Naive thymus-derived CD4-positive, alpha-beta T cell (primary cell): ENCODE measurements around the gene SYT15. TPM values are rescaled to one million over a fixed set of nuclear protein-coding genes. Genes with fewer than 3 reads are reported as not detected.

ENCODE experiments used
- ATAC-seq: fragments of 150-1000 bp; cut with Tn5 transposase; 2 replicates; pipeline ENCODE4 v1.10.0; 2021; ENCODE audit warnings: mild to moderate bottlenecking, moderate library complexity
- CTCF ChIA-PET: fragments of 350-600 bp; sonication (Branson Sonifier 250); formaldehyde crosslinking; loops from one replicate; lab custom pipeline; 2021; ENCODE audit warnings: antibody characterized with exemption; lab: Charles Lee
- POLR2A ChIA-PET: fragments of 350-600 bp; sonication (Branson Sonifier 250); formaldehyde crosslinking; loops from one replicate; lab custom pipeline; 2021; ENCODE audit warnings: antibody characterized with exemption, inconsistent platforms; lab: Charles Lee
- DNase-seq, 9 donors: peaks; one replicate each; pipeline versions ENCODE4 v3.0.0 to v3.0.0-alpha.2; 2020 to 2022; ENCODE audit warnings: mixed read lengths in 1 of 9
- H3K27ac ChIP-seq: one replicate; pipeline ENCODE4 v1.7.0; 2013; ENCODE audit warnings: mild to moderate bottlenecking, low read depth, low read length, moderate library complexity
- H3K27me3 ChIP-seq, 2 donors: one replicate each; pipeline ENCODE4 v1.7.0; 2013; ENCODE audit warnings: low read length in 2 of 2, mild to moderate bottlenecking in 2 of 2, moderate library complexity in 2 of 2; ENCODE audit not compliant: control insufficient read depth in 2 of 2, insufficient read depth in 2 of 2
- H3K36me3 ChIP-seq, 3 experiments: 1 replicate in 2 of 3; 2 replicates in 1 of 3; pipeline ENCODE4 v1.7.0; 2013; ENCODE audit warnings: low read length in 3 of 3, mild to moderate bottlenecking in 3 of 3, moderate library complexity in 1 of 3; ENCODE audit not compliant: insufficient read depth in 3 of 3, control insufficient read depth in 2 of 3
- H3K4me1 ChIP-seq, 2 donors: one replicate each; pipeline ENCODE4 v1.7.0; 2013; ENCODE audit warnings: low read length in 2 of 2, mild to moderate bottlenecking in 2 of 2, moderate library complexity in 1 of 2; ENCODE audit not compliant: control insufficient read depth in 2 of 2, insufficient read depth in 2 of 2
- H3K4me3 ChIP-seq: 2 replicates; pipeline ENCODE4 v1.7.0; 2013; ENCODE audit warnings: mild to moderate bottlenecking, low read length
- H3K9me3 ChIP-seq, 3 experiments: 1 replicate in 2 of 3; 2 replicates in 1 of 3; pipeline ENCODE4 v1.7.0; 2013; ENCODE audit warnings: low read length in 3 of 3; ENCODE audit not compliant: control insufficient read depth in 2 of 3
- H3K27ac Mint-ChIP-seq, 9 donors: one replicate each; pipeline ENCODE4 v1.8.0; 2020 to 2022; ENCODE audit warnings: mixed read lengths in 9 of 9, mild to moderate bottlenecking in 8 of 9, moderate library complexity in 5 of 9, inconsistent platforms in 2 of 9
- H3K27me3 Mint-ChIP-seq, 5 donors: one replicate each; pipeline ENCODE4 v1.8.0; 2021 to 2022; ENCODE audit warnings: mixed read lengths in 5 of 5, mild to moderate bottlenecking in 1 of 5
- H3K36me3 Mint-ChIP-seq, 5 donors: one replicate each; pipeline ENCODE4 v1.8.0; 2020 to 2022; ENCODE audit warnings: mixed read lengths in 5 of 5, mild to moderate bottlenecking in 3 of 5, inconsistent platforms in 1 of 5
- H3K4me1 Mint-ChIP-seq, 7 donors: one replicate each; pipeline ENCODE4 v1.8.0; 2020 to 2022; ENCODE audit warnings: mixed read lengths in 7 of 7, mild to moderate bottlenecking in 3 of 7, inconsistent platforms in 1 of 7
- H3K4me3 Mint-ChIP-seq, 10 donors: one replicate each; pipeline ENCODE4 v1.8.0; 2020 to 2022; ENCODE audit warnings: mild to moderate bottlenecking in 10 of 10, mixed read lengths in 10 of 10, moderate library complexity in 6 of 10, inconsistent platforms in 2 of 10
- H3K9me3 Mint-ChIP-seq, 11 donors: one replicate each; pipeline ENCODE4 v1.8.0; 2020 to 2022; ENCODE audit warnings: mixed read lengths in 11 of 11, mild to moderate bottlenecking in 4 of 11, inconsistent platforms in 1 of 11, moderate library complexity in 1 of 11
- intact Hi-C, 2 donors: fragments of 100-400 bp; cut with micrococcal nuclease; formaldehyde crosslinking; loops; one replicate each; pipeline ENCODE4 v1.15.1; 2023
- polyA plus RNA-seq, 2 donors: library from polyadenylated mRNA; unstranded; fragments of 300-500 nt; fragmentation: Illumina TruSeq; gene quantifications; one replicate each; pipeline ENCODE4 v1.2.3, GENCODE V29; 2021
- total RNA-seq, 6 experiments: library from RNA in 5 of 6; stranded (reverse) in 5 of 6; gene quantifications; 1 replicate in 5 of 6; 2 replicates in 1 of 6; pipeline ENCODE4 v1.2.3 and lab custom pipeline; 2021 to 2026

The SYT15 gene
- total and polyA plus RNA-seq, 7 experiments from 2014 or later = 0.05 to 1.6 (median 1.3) TPM; not detected in 1

GRCh38 chr10:46545861-46546590 is 32.9 kb upstream of the SYT15 start:
- H3K27ac Mint-ChIP-seq = no peak overlapping the region
- H3K27ac ChIP-seq = no peak overlapping the region
- CTCF ChIA-PET = no interaction called here
- no peak overlapping the region for H3K4me3 Mint-ChIP-seq
- ATAC-seq = no peak
- no peaks in the 10 kb centered on the region for H3K36me3 ChIP-seq
- peaks cover 14 to 28% (median 17%) of the 10 kb centered on the region in 5 donors for H3K27me3 Mint-ChIP-seq
- H3K9me3 Mint-ChIP-seq = peaks cover 0 to 1% (median 0%) of the 10 kb centered on the region in 11 donors
- H3K4me1 Mint-ChIP-seq = peaks cover 0 to 8% (median 0%) of the 10 kb centered on the region in 7 donors
- DNase-seq = peak in 2 of 9 donors; percentile 3 to 18
- H3K4me1 ChIP-seq = no peaks in the 10 kb centered on the region
- H3K9me3 ChIP-seq = no peaks in the 10 kb centered on the region
- peaks cover 0 to 4% (median 0%) of the 10 kb centered on the region in 5 donors for H3K36me3 Mint-ChIP-seq
- intact Hi-C loops = no loop called here
- POLR2A ChIA-PET = no interaction called here
- no peaks in the 10 kb centered on the region for H3K27me3 ChIP-seq
- no peak overlapping the region for H3K4me3 ChIP-seq

- Mint-ChIP-seq H3K27me3 (peaks cover 13 to 27% (median 15%) of the 10 kb centered on the region in 5 donors), H3K4me3 (no peak overlapping the region), H3K9me3 (peaks cover 0 to 1% (median 0%) of the 10 kb centered on the region in 11 donors), H3K27ac (no peak overlapping the region), H3K36me3 (peaks cover 0 to 4% (median 0%) of the 10 kb centered on the region in 5 donors), H3K4me1 (peaks cover 0 to 7% (median 0%) of the 10 kb centered on the region in 7 donors)
- H3K9me3 ChIP-seq = no peaks in the 10 kb centered on the region
- no peaks in the 10 kb centered on the region for H3K4me1 ChIP-seq
- intact Hi-C loops = no loop called here
- peak in 3 of 9 donors; percentile 6 to 20 (median 7) for DNase-seq
- no peaks in the 10 kb centered on the region for H3K36me3 ChIP-seq
- ChIA-PET POLR2A (no interaction called here), CTCF (no interaction called here)
- peaks cover 0 to 2% of the 10 kb centered on the region in 2 donors for H3K27me3 ChIP-seq
- no peak for ATAC-seq
- no peak overlapping the region for H3K4me3 ChIP-seq
- H3K27ac ChIP-seq = no peak overlapping the region
Measured at GRCh38 chr10:46546591-46547540, 32.1 kb upstream of the SYT15 start.

GRCh38 chr10:46547541-46548497 is 31.1 kb upstream of the SYT15 start:
- H3K4me3 ChIP-seq = no peak overlapping the region
- Mint-ChIP-seq H3K36me3 (no peaks in the 10 kb centered on the region), H3K27me3 (peaks cover 4 to 17% (median 6%) of the 10 kb centered on the region in 5 donors), H3K4me3 (no peak overlapping the region), H3K27ac (no peak overlapping the region), H3K4me1 (no peaks in the 10 kb centered on the region), H3K9me3 (no peaks in the 10 kb centered on the region)
- POLR2A ChIA-PET = no interaction called here
- CTCF ChIA-PET = no interaction called here
- peaks cover 0 to 2% of the 10 kb centered on the region in 2 donors for H3K27me3 ChIP-seq
- H3K27ac ChIP-seq = no peak overlapping the region
- DNase-seq (peak in 2 of 9 donors; percentile 3 to 8), ATAC-seq (no peak)
- no peaks in the 10 kb centered on the region for H3K9me3 ChIP-seq
- H3K4me1 ChIP-seq = no peaks in the 10 kb centered on the region
- intact Hi-C loops = no loop called here
- no peaks in the 10 kb centered on the region for H3K36me3 ChIP-seq

- H3K4me1 ChIP-seq = no peaks in the 10 kb centered on the region
- no peaks in the 10 kb centered on the region for H3K9me3 ChIP-seq
- no peak overlapping the region for H3K4me3 Mint-ChIP-seq
- no peak overlapping the region for H3K27ac ChIP-seq
- no peaks in the 10 kb centered on the region for H3K4me1 Mint-ChIP-seq
- no peaks in the 10 kb centered on the region for H3K36me3 Mint-ChIP-seq
- no peak overlapping the region for H3K4me3 ChIP-seq
- intact Hi-C loops = no loop called here
- H3K36me3 ChIP-seq = no peaks in the 10 kb centered on the region
- peaks cover 0 to 2% of the 10 kb centered on the region in 2 donors for H3K27me3 ChIP-seq
- ATAC-seq (no peak), DNase-seq (peak in 2 of 9 donors; percentile 4 to 19)
- no peak overlapping the region for H3K27ac Mint-ChIP-seq
- ChIA-PET POLR2A (no interaction called here), CTCF (no interaction called here)
- H3K9me3 Mint-ChIP-seq = no peaks in the 10 kb centered on the region
- H3K27me3 Mint-ChIP-seq = peaks cover 0 to 10% (median 0%) of the 10 kb centered on the region in 5 donors
Measured at GRCh38 chr10:46548498-46549090, 30.3 kb upstream of the SYT15 start.

- no peak overlapping the region for H3K4me3 ChIP-seq
- Mint-ChIP-seq H3K27me3 (peaks cover 0 to 4% (median 0%) of the 10 kb centered on the region in 5 donors), H3K36me3 (no peaks in the 10 kb centered on the region), H3K9me3 (no peaks in the 10 kb centered on the region), H3K4me1 (no peaks in the 10 kb centered on the region), H3K27ac (no peak overlapping the region), H3K4me3 (no peak overlapping the region)
- no peak overlapping the region for H3K27ac ChIP-seq
- intact Hi-C loops = no loop called here
- POLR2A ChIA-PET = no interaction called here
- no peaks in the 10 kb centered on the region for H3K36me3 ChIP-seq
- H3K27me3 ChIP-seq = peaks cover 0 to 2% of the 10 kb centered on the region in 2 donors
- no peaks in the 10 kb centered on the region for H3K4me1 ChIP-seq
- CTCF ChIA-PET = no interaction called here
- H3K9me3 ChIP-seq = no peaks in the 10 kb centered on the region
- no peak for ATAC-seq
- DNase-seq = peak in 3 of 9 donors; percentile 7 to 19 (median 10)
Measured at GRCh38 chr10:46549171-46550075, 29.5 kb upstream of the SYT15 start.
